ENCODE measurements around the gene CREB3.

CREB3 gene

GRCh38 chr9:35746583-35746982 lies 14.1 kb downstream of the CREB3 start:
- FAIRE-seq, result no peak

GRCh38 chr9:35748242-35748857 lies 15.9 kb downstream of the CREB3 start:
- FAIRE-seq, result peak; percentile 71
- DNase-seq (ENCODE audit: insufficient read length, low spot score), result no peak

More at GRCh38 chr9:35746583-35746982, 14.1 kb downstream of the CREB3 start:
- DNase-seq (ENCODE audit: insufficient read length, low spot score), result no peak

- FAIRE-seq (peak; percentile 18), DNase-seq (ENCODE audit: insufficient read length, low spot score) (peak; percentile 78)
Measured at GRCh38 chr9:35748858-35749514, 16.5 kb downstream of the CREB3 start, which contains the start of the genes GBA2 and RGP1. GBA2 (minus strand) TSS chr9:35749228; CDS start chr9:35748704, 524 bp downstream. RGP1 (plus strand) TSS chr9:35749287; CDS start chr9:35749756, 469 bp downstream.

GRCh38 chr9:35749515-35750255 lies 17.2 kb downstream of the CREB3 start:
- FAIRE-seq (peak; percentile 80), DNase-seq (ENCODE audit: insufficient read length, low spot score) (no peak)

- no peak for DNase-seq (ENCODE audit: insufficient read length, low spot score)
- no peak for FAIRE-seq
Measured at GRCh38 chr9:35750256-35750531, 17.7 kb downstream of the CREB3 start.

- no peak for FAIRE-seq
- DNase-seq (ENCODE audit: insufficient read length, low spot score), result no peak
Measured at GRCh38 chr9:35753466-35753865, 21.0 kb downstream of the CREB3 start.

GRCh38 chr9:35754264-35754663 lies 21.8 kb downstream of the CREB3 start, which contains the start of gene MSMP:
MSMP (minus strand) TSS chr9:35754276; CDS start chr9:35754129, 147 bp downstream.
- no peak for DNase-seq (ENCODE audit: insufficient read length, low spot score)
- FAIRE-seq, result no peak

- FAIRE-seq (no peak), DNase-seq (ENCODE audit: insufficient read length, low spot score) (no peak)
Measured at GRCh38 chr9:35755071-35755470, 22.6 kb downstream of the CREB3 start.

GRCh38 chr9:35756275-35757225 lies 24.1 kb downstream of the CREB3 start:
- FAIRE-seq, result peak; percentile 86
- peak; percentile 53 for DNase-seq (ENCODE audit: insufficient read length, low spot score)

GRCh38 chr9:35757226-35757891 lies 24.9 kb downstream of the CREB3 start:
- FAIRE-seq (peak; percentile 96), DNase-seq (ENCODE audit: insufficient read length, low spot score) (no peak)

- DNase-seq (ENCODE audit: insufficient read length, low spot score) (no peak), FAIRE-seq (peak; percentile 37)
Measured at GRCh38 chr9:35757892-35758275, 25.4 kb downstream of the CREB3 start.

- DNase-seq (ENCODE audit: insufficient read length, low spot score), result no peak
- FAIRE-seq, result peak; percentile 76
Measured at GRCh38 chr9:35758475-35759050, 26.1 kb downstream of the CREB3 start.

- FAIRE-seq (no peak), DNase-seq (ENCODE audit: insufficient read length, low spot score) (no peak)
Measured at GRCh38 chr9:35759795-35760194, 27.3 kb downstream of the CREB3 start.

- FAIRE-seq (no peak), DNase-seq (ENCODE audit: insufficient read length, low spot score) (no peak)
Measured at GRCh38 chr9:35760651-35761050, 28.2 kb downstream of the CREB3 start.

GRCh38 chr9:35763181-35763580 lies 30.7 kb downstream of the CREB3 start:
- DNase-seq (ENCODE audit: insufficient read length, low spot score) (no peak), FAIRE-seq (no peak)

- DNase-seq (ENCODE audit: insufficient read length, low spot score) (no peak), FAIRE-seq (peak; percentile 8)
Measured at GRCh38 chr9:35763803-35764202, 31.3 kb downstream of the CREB3 start.

- FAIRE-seq (no peak), DNase-seq (ENCODE audit: insufficient read length, low spot score) (no peak)
Measured at GRCh38 chr9:35766997-35767396, 34.5 kb downstream of the CREB3 start.

- DNase-seq (ENCODE audit: insufficient read length, low spot score), result no peak
- FAIRE-seq, result no peak
Measured at GRCh38 chr9:35767458-35767857, 35.0 kb downstream of the CREB3 start.

GRCh38 chr9:35769763-35770162 lies 37.3 kb downstream of the CREB3 start:
- no peak for DNase-seq (ENCODE audit: insufficient read length, low spot score)

GRCh38 chr9:35771075-35771433 lies 38.6 kb downstream of the CREB3 start:
- DNase-seq (ENCODE audit: insufficient read length, low spot score) (no peak), FAIRE-seq (no peak)

More at GRCh38 chr9:35769763-35770162, 37.3 kb downstream of the CREB3 start:
- no peak for FAIRE-seq

Data from GM19239 (cell line).